Aorta (tissue), 5 donors: ENCODE data around the gene RRAD. TPM values are rescaled to one million over a fixed set of nuclear protein-coding genes. Genes with fewer than 3 reads are reported as not detected.
"Not testable (repeated sequence)": the region's sequence is repeated elsewhere in the genome, so short reads cannot be mapped to it uniquely, and the experiment has no call there.

Experiments used
- ATAC-seq: fragments of 200-7000 bp; cut with Tn5 transposase; one replicate; pipeline ENCODE4 v1.9.1; 2022; ENCODE audit warnings: moderate library complexity; ENCODE audit not compliant: low FRiP score
- DNase-seq, 2 donors: peaks; one replicate each; pipeline ENCODE4 v3.0.0-alpha.2; 2020
- H3K27ac ChIP-seq, 2 donors: one replicate each; pipeline ENCODE4 v1.5.1; 2013; ENCODE audit warnings: low read length in 2 of 2, mild to moderate bottlenecking in 2 of 2, moderate library complexity in 2 of 2, control low read depth in 1 of 2, inconsistent platforms in 1 of 2, low read depth in 1 of 2
- H3K27me3 ChIP-seq, 2 donors: one replicate each; pipeline ENCODE4 v1.6.1; 2013; ENCODE audit warnings: control low read depth in 1 of 2, low read length in 1 of 2, mild to moderate bottlenecking in 1 of 2, moderate library complexity in 1 of 2; ENCODE audit not compliant: insufficient read depth in 2 of 2, control insufficient read depth in 1 of 2
- H3K36me3 ChIP-seq, 2 donors: one replicate each; pipeline ENCODE4 v1.6.1; 2013; ENCODE audit warnings: control low read depth in 1 of 2, low read length in 1 of 2, mild to moderate bottlenecking in 1 of 2; ENCODE audit not compliant: insufficient read depth in 2 of 2, control insufficient read depth in 1 of 2
- H3K4me1 ChIP-seq, 2 donors: one replicate each; pipeline ENCODE4 v1.6.1; 2013; ENCODE audit warnings: low read length in 2 of 2, control low read depth in 1 of 2, mild to moderate bottlenecking in 1 of 2, moderate library complexity in 1 of 2; ENCODE audit not compliant: insufficient read depth in 2 of 2, control insufficient read depth in 1 of 2
- H3K4me3 ChIP-seq, 2 donors: one replicate each; pipeline ENCODE4 v1.5.1; 2013; ENCODE audit warnings: low read length in 2 of 2, control low read depth in 1 of 2, mild to moderate bottlenecking in 1 of 2
- H3K9me3 ChIP-seq: one replicate; pipeline ENCODE4 v1.6.1; 2013; ENCODE audit warnings: mild to moderate bottlenecking, low read length; ENCODE audit not compliant: control insufficient read depth
- WGBS, 2 donors: extraction: QIAGEN DNeasy Blood & Tissue Kit; methylation state at CpG; one replicate each; pipeline ENCODE4 v1.1.7; 2013; 5-methylcytosine and 5-hydroxymethylcytosine counted together
- intact Hi-C, 2 donors: fragments of 100-400 bp; cut with DNase I; formaldehyde crosslinking; loops; one replicate each; pipeline versions ENCODE4 v1.14.2 to v1.15.0; 2022
- polyA plus RNA-seq, 2 donors: library from polyadenylated mRNA; stranded (reverse); fragments of 200-250 nt; gene quantifications; one replicate each; pipeline ENCODE4 v1.2.3, GENCODE V29; 2013
- total RNA-seq, 2 donors: library from RNA; stranded (reverse); fragmentation: NEBNext Ultra II Directional; extraction: Animal tissue kit (Norgen Biotek cat#: 25700); gene quantifications; one replicate each; pipeline ENCODE4 v1.2.1, GENCODE V29; 2021
- donor health status: healthy with polysubstance abuse.
- donor health status: Bipolar disorder and iron deficiency.
- donor health status: DM: no; HTN: no; CAD: no.
- donor health status: DM: no; HTN: no; CAD: no.
- donor health status: DM: yes; HTN: yes; CAD: no.

RRAD gene
- total and polyA plus RNA-seq, 4 donors = 16.2 to 35.2 (median 26.8) TPM

DNA sequence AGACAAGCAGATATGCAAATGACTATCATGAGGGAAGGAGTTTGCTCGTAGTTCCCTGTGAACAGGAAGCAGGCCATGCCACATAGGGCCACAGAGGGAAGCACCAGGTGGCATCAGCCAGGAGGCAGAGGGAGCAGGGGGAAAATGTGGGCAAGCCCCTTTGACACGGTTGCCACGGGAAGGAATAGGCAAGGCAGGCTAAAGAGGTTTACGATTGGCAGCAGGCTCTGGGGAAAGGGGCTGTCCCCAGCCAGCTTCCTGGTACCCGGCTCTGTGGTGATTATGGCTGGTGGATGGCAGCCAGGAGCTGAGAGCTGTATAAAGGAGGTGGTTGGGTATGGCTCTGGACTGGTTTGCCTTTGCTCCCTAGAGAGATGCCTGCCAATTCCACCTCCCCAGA, 36.6 kb upstream of the RRAD start:
- H3K4me3 ChIP-seq = no peak overlapping the region
- H3K9me3 ChIP-seq = no peaks in the 10 kb centered on the region
- H3K4me1 ChIP-seq = no peaks in the 10 kb centered on the region
- intact Hi-C loops = no loop called here
- ATAC-seq = no peak
- no peak overlapping the region for H3K27ac ChIP-seq
- H3K36me3 ChIP-seq = no peaks in the 10 kb centered on the region
- no peaks in the 10 kb centered on the region for H3K27me3 ChIP-seq
- WGBS, 2 donors = 23 to 41% methylated on average over 5 of the region's 5 CpGs
- no peak for DNase-seq

DNA sequence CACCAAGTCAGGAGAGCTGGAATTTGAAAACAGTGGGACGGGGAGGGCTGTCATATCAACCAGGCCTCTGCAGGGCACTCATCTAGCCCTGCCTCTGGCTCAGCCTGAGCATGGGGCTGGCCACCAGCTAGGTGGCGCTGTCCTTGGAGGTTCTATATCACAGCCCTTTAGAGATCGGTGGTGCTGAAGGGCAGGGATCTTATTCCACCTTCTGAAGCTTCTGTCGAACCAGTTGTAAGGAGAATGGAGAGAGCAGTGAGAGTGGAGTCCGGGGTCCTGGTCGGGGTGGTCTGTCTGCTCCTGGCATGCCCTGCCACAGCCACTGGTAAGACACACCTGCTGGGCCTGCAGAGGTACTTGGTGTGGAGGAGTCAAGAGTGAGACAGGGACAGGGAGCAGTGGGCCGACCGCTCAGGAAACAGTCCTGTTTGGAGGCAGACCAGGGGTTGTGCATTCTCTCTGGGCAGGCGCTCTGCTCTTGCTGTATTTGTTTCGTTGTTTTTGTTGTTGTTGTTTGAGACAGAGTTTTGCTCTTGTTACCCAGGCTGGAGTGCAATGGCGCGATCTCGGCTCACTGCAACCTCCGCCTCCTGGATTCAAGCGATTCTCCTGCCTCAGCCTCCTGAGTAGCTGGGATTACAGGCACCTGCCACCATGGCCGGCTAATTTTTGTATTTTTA, 35.9 kb upstream of the RRAD start, which contains the start of gene CES3:
Gene CES3, plus strand, starts transcription at position 202 of the 680 bp plus-strand sequence. Its CDS starts 42 bp downstream, at position 244.
- H3K4me1 ChIP-seq = no peaks in the 10 kb centered on the region
- intact Hi-C loops = no loop called here
- no peaks in the 10 kb centered on the region for H3K36me3 ChIP-seq
- WGBS, 2 donors = 71 to 72% methylated on average over 16 of the region's 16 CpGs
- ATAC-seq = no peak
- no peaks in the 10 kb centered on the region for H3K9me3 ChIP-seq
- H3K4me3 ChIP-seq = no peak within 1 kb of the TSS
- no peaks in the 10 kb centered on the region for H3K27me3 ChIP-seq
- peak in 1 of 2 donors; percentile 68 for DNase-seq
- no peak within 1 kb of the TSS for H3K27ac ChIP-seq

DNA sequence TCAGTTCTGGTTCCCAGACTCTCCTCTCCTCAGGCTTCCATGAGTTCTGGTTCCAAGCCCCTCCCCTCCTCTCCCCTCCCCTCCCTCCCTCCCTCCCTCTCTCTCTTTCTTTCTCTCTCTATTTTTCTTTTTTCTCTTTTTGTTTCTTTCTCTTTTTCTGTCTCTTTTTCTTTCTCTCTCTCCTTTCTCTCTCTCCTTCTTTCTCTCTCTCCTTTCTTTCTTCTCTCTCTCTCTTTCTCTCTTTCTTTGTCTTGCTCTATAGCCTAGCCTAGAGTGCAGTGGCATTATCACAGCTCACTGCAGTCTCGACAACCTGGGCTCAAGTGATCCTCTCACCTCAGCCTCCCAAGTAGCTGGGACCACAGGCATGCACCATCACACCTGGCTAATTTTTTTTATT, 34.9 kb upstream of the RRAD start:
- no peaks in the 10 kb centered on the region for H3K36me3 ChIP-seq
- no peak for ATAC-seq
- H3K27ac ChIP-seq = no peak overlapping the region
- no peak overlapping the region for H3K4me3 ChIP-seq
- intact Hi-C loops = no loop called here
- H3K9me3 ChIP-seq = no peaks in the 10 kb centered on the region
- WGBS, 2 donors = 87 to 91% methylated on average over 1 of the region's 1 CpG
- H3K4me1 ChIP-seq = no peaks in the 10 kb centered on the region
- no peak for DNase-seq
- H3K27me3 ChIP-seq = no peaks in the 10 kb centered on the region

DNA sequence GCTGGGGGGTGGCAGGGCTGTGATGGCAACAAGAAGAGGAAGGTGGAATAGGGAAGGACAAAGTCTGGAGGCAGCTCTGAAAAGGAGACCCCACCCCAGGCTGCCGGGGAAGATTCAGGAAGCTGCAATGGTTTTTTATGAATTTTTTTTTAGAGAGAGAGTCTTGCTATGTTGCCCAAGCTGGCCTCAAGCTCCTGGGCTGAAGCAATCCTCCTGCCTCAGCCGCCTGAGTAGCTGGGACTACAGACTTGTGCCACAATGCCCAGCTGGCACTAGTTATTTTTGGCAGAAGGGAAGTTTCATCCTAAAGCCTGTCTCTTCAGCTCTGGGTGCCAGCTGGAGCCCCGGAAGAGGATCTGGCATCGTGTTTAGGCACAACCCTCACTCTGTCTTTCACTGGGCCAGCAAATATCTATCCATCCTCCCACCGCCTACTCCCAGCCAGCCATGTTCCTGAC, 34.4 kb upstream of the RRAD start:
- Histone ChIP-seq H3K9me3 (no peaks in the 10 kb centered on the region), H3K4me3 (no peak overlapping the region), H3K27me3 (no peaks in the 10 kb centered on the region), H3K27ac (no peak overlapping the region), H3K4me1 (no peaks in the 10 kb centered on the region), H3K36me3 (no peaks in the 10 kb centered on the region)
- intact Hi-C loops = no loop called here
- ATAC-seq (no peak), DNase-seq (peak in 1 of 2 donors; percentile 67)
- WGBS, 2 donors = 52 to 57% methylated on average over 5 of the region's 5 CpGs

DNA sequence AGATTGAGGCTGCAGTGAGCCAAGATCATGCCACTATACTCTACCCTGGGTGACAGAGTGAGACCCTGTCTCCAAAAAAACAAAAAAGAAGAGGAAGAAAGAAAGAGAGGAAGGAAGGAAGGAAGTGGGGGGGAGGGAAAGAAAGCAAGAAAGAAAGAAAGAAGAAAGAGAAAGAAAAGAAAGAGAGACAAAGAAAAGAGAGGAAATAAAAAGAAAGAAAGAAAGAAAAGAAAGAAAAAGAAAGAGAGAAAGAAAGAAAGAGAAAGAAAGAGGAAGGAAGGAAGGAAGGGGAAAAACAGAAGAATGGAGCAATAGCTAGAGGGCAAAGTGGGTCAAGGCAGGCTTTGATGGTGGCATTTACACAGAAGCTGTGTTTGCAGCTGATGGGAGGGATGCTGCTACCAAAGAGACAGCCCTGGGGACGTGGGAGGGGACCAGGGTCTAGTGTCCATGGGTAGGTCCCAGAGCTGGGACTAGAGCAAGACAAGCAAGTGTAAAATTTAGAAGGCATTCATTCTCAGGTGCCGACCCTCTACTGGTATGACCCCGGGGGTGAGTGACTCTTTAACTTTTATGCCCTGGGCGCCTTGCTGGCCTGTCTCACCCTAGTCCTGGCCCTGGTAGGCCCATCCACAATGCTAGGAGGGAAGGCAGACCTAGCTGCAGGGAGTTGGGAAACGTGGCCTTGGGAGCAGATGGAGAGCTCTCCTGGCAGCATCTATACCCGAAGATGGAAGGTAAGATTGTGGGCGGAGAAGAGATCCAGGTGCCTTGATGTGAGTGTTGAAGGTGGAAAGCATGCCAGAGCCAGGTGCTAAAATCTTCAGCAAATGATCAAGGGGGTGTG, 33.7 kb upstream of the RRAD start:
- Histone ChIP-seq H3K4me1 (no peaks in the 10 kb centered on the region), H3K9me3 (no peaks in the 10 kb centered on the region), H3K27me3 (no peaks in the 10 kb centered on the region), H3K36me3 (no peaks in the 10 kb centered on the region), H3K4me3 (no peak overlapping the region), H3K27ac (no peak overlapping the region)
- ATAC-seq (no peak), DNase-seq (no peak)
- 84 to 85% methylated on average over 7 of the region's 7 CpGs for WGBS, 2 donors
- intact Hi-C loops = no loop called here

DNA sequence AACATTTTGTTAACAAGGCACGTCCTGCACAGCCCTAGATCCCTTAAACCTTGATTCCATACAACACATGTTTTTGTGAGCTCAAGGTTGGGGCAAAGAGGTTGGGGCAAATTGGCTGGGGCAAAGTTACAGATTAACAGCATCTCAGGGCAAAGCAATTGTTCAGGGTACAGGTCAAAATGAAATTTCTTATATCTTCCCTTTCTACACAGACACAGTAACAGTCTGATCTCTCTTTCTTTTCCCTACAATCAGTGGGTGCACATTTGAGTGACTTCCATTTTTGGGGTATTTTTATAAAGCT, 30.8 kb upstream of the RRAD start:
- H3K9me3 ChIP-seq, ATAC-seq, H3K36me3 ChIP-seq, H3K27ac ChIP-seq, DNase-seq, H3K27me3 ChIP-seq, intact Hi-C loops, H3K4me3 ChIP-seq, H3K4me1 ChIP-seq: not testable (repeated sequence)
- 80 to 88% methylated on average over 1 of the region's 1 CpG for WGBS, 2 donors

DNA sequence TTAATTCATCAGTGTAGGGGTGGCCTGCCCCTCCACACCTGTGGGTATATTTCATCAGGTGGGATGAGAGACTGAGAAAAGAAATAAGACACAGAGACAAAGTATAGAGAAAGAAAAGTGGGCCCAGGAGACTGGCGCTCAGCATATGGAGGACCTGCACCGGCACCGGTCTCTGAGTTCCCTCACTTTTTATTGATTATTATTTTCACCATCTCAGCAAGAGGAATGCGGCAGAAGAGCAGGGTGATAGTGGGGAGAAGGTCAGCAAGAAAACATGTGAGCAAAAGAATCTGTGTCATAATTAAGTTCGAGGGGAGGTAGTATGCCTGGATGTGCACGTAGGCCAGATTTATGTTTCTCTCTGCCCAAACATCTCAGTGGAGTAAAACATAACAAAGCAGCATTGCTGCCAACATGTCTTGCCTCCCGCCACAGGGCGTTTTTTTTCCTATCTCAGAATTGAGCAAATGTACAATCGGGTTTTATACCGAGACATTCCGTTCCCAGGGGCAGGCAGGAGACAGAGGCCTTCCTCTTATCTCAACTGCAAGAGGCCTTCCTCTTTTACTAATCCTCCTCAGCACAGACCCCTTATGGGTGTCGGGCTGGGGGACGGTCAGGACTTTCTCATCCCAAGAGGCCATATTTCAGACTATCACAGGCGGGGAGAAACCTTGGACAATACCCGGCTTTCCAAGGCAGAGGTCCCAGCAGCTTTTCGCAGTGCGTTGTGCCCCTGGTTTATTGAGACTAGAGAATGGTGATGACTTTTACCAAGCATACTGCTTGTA, 30.2 kb upstream of the RRAD start:
- H3K27me3 ChIP-seq, H3K4me1 ChIP-seq, H3K9me3 ChIP-seq, intact Hi-C loops, H3K36me3 ChIP-seq, H3K27ac ChIP-seq, H3K4me3 ChIP-seq, ATAC-seq, DNase-seq: not testable (repeated sequence)
- WGBS, 2 donors = 81 to 82% methylated on average over 17 of the region's 17 CpGs

DNA sequence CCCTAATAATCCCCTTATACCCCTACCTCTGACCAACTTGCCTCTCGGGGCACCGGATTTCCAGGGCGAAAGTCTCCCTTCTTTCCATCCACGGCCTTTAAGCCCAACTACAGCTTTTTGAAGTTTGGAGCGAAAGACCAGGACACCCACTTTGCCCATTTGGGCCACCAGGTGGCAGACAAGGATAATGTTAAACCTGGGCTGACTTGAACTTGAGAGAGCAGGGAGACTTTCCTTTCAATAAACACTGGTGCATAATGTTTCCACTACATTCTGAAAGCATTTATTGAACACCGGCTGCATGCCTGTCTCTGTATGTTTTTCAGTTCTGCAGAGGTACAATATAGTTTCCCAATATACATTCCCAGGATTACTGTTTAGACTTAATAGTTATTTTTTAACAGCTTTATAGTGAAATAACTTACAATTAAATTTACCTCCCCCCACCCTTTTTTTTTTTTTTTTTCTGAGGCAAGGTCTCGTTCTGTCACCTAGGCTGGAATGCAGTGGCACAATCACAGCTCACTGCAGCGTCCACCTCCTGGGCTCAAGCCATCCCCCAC, 28.8 kb upstream of the RRAD start:
- Histone ChIP-seq H3K4me1 (no peaks in the 10 kb centered on the region), H3K27me3 (no peaks in the 10 kb centered on the region), H3K27ac (no peak overlapping the region), H3K9me3 (no peaks in the 10 kb centered on the region), H3K36me3 (no peaks in the 10 kb centered on the region), H3K4me3 (no peak overlapping the region)
- intact Hi-C loops = no loop called here
- DNase-seq (peak; percentile 79 to 88), ATAC-seq (no peak)
- WGBS, 2 donors = 18 to 20% methylated on average over 8 of the region's 8 CpGs
